Keratinocyte (primary cell): ENCODE measurements around the gene MYORG.

Experiments used
- EZH2 ChIP-seq: IDR thresholded peaks from one replicate; pipeline ENCODE4 v1.6.1; 2012; ENCODE audit warnings: inconsistent platforms, mild to moderate bottlenecking, low read length, moderate library complexity
- TF ChIP-seq, protein P1 (sequence below), 3 experiments: IDR thresholded peaks in 1 of 3; conservative IDR thresholded peaks in 1 of 3; optimal IDR thresholded peaks in 1 of 3; 2 replicates in 2 of 3; 3 replicates in 1 of 3; pipeline versions ENCODE3 to v1.5.1; 2011; ENCODE audit warnings: low read length in 3 of 3, mild to moderate bottlenecking in 3 of 3, moderate library complexity in 2 of 3, control low read depth in 1 of 3, inconsistent platforms in 1 of 3; ENCODE audit not compliant: insufficient read depth in 2 of 3; ENCODE audit errors: extremely low read depth in 1 of 3

GRCh38 chr9:34384368-34385165 lies 7.9 kb upstream of the MYORG start:
- TF ChIP-seq, protein P1, sequence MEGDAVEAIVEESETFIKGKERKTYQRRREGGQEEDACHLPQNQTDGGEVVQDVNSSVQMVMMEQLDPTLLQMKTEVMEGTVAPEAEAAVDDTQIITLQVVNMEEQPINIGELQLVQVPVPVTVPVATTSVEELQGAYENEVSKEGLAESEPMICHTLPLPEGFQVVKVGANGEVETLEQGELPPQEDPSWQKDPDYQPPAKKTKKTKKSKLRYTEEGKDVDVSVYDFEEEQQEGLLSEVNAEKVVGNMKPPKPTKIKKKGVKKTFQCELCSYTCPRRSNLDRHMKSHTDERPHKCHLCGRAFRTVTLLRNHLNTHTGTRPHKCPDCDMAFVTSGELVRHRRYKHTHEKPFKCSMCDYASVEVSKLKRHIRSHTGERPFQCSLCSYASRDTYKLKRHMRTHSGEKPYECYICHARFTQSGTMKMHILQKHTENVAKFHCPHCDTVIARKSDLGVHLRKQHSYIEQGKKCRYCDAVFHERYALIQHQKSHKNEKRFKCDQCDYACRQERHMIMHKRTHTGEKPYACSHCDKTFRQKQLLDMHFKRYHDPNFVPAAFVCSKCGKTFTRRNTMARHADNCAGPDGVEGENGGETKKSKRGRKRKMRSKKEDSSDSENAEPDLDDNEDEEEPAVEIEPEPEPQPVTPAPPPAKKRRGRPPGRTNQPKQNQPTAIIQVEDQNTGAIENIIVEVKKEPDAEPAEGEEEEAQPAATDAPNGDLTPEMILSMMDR (optimal IDR thresholded peaks at IDR 0.05 in 1 of 3, IDR thresholded peaks at IDR 0.05 in 1 of 3, conservative IDR thresholded peaks at IDR 0.05 in 1 of 3; ENCODE audit: extremely low read depth in 1 of 3, insufficient read depth in 2 of 3, low read length in 3 of 3), result no peak
- no peak for TF ChIP-seq EZH2
